DMS114 treated with DMSO at 0.1 percent for 48 hours (cell line): ENCODE measurements around the gene RNF133.

Experiments
- DNase-seq: peaks from one replicate; lab custom pipeline; 2025; ENCODE audit not compliant: unreplicated experiment; lab: John Stamatoyannopoulos, UW

Gene RNF133

GRCh38 chr7:122699017-122699416 lies at the start of gene RNF133:
TSS of gene RNF133 (minus strand) at chr7:122699117. CDS start at chr7:122698918, 199 bp downstream.
- no peak for DNase-seq

- no peak for DNase-seq
These were observed 49.3 kb upstream of the RNF133 start for GRCh38 chr7:122748195-122748594.

- no peak for DNase-seq
These were observed 48.0 kb upstream of the RNF133 start for GRCh38 chr7:122746948-122747347.

GRCh38 chr7:122743211-122743610 lies 44.3 kb upstream of the RNF133 start:
- no peak for DNase-seq

- no peak for DNase-seq
These were observed 40.0 kb upstream of the RNF133 start for GRCh38 chr7:122738947-122739346.

- DNase-seq: no peak
These were observed 37.3 kb upstream of the RNF133 start for GRCh38 chr7:122736183-122736582.

- no peak for DNase-seq
These were observed 28.8 kb upstream of the RNF133 start for GRCh38 chr7:122727759-122728158.

- no peak for DNase-seq
These were observed 28.4 kb upstream of the RNF133 start for GRCh38 chr7:122727354-122727753.

GRCh38 chr7:122726881-122727280 lies 28.0 kb upstream of the RNF133 start:
- no peak for DNase-seq

- DNase-seq: no peak
These were observed 25.4 kb upstream of the RNF133 start for GRCh38 chr7:122724366-122724765.

GRCh38 chr7:122719010-122719578 lies 20.2 kb upstream of the RNF133 start:
- DNase-seq: no peak

- no peak for DNase-seq
These were observed 18.6 kb upstream of the RNF133 start for GRCh38 chr7:122717356-122718089.

GRCh38 chr7:122715183-122715582 lies 16.3 kb upstream of the RNF133 start:
- no peak for DNase-seq

- no peak for DNase-seq
These were observed 12.0 kb upstream of the RNF133 start for GRCh38 chr7:122710916-122711315.

GRCh38 chr7:122709930-122710646 lies 11.2 kb upstream of the RNF133 start:
- no peak for DNase-seq

- no peak for DNase-seq
These were observed 7.9 kb upstream of the RNF133 start for GRCh38 chr7:122706836-122707235.

GRCh38 chr7:122702872-122703510 lies 4.1 kb upstream of the RNF133 start, which contains the start of gene RNF148:
TSS of gene RNF148 (minus strand) at chr7:122702922. CDS start at chr7:122702750, 172 bp downstream.
- DNase-seq: no peak

- DNase-seq: no peak
These were observed 3.1 kb downstream of the RNF133 start for GRCh38 chr7:122695816-122696215.

- no peak for DNase-seq
These were observed 4.2 kb downstream of the RNF133 start for GRCh38 chr7:122694697-122695096.

GRCh38 chr7:122692769-122693309 lies 6.1 kb downstream of the RNF133 start:
- DNase-seq: no peak

GRCh38 chr7:122691569-122692235 lies 7.2 kb downstream of the RNF133 start:
- DNase-seq: no peak
